K562 (cell line): ENCODE data around the gene GPATCH2. TPM values are rescaled to one million over a fixed set of nuclear protein-coding genes. Genes with fewer than 3 reads are reported as not detected.

Source experiments
- ATAC-seq: fragments of 200-7000 bp; cut with Tn5 transposase; 3 replicates; pipeline ENCODE4 v1.9.1; 2020; ENCODE audit warnings: moderate library complexity
- BruUV-seq: library from RNA; stranded (reverse); fragments of 400-500 nt; replicated peaks from 2 replicates; lab custom pipeline; 2021; lab: Mats Ljungman, UMichigan
- CTCF ChIA-PET: fragments of 300-600 bp; formaldehyde crosslinking; extraction: SDS; loops from one replicate; lab custom pipeline; 2021; ENCODE audit warnings: low intra/inter-chr PET ratio; lab: Yijun Ruan, JAX
- POLR2A ChIA-PET: fragments of 300-600, 350-650 bp; sonication (Branson Sonifier 250); formaldehyde crosslinking; extraction: SDS; loops from one replicate; lab custom pipeline; 2021; ENCODE audit warnings: antibody characterized with exemption, inconsistent platforms; lab: Yijun Ruan, JAX
- DNase-seq, 4 experiments: peaks; one replicate each; pipeline versions ENCODE4 v3.0.0 to v3.0.0-alpha.2; 2011 to 2018; ENCODE audit warnings: low spot score in 3 of 4, mixed read lengths in 3 of 4; ENCODE audit errors: extremely low read depth in 1 of 4
- FAIRE-seq: peaks from 2 replicates; lab custom pipeline; 2011; peaks lifted over from hg19 to GRCh38; lab: Jason Lieb, UNC
- H2AFZ ChIP-seq: 2 replicates; pipeline ENCODE4 v1.6.0; 2011; ENCODE audit warnings: low read depth, low read length, control low read depth, inconsistent platforms
- H3K27ac ChIP-seq: fragments of 200-600 bp; 3 replicates; pipeline ENCODE4 v1.8.0; 2011; ENCODE audit warnings: low read depth, mild to moderate bottlenecking, control low read depth, inconsistent platforms, low read length, moderate library complexity, mixed read lengths; ENCODE audit errors: extremely low read depth
- H3K27me3 ChIP-seq, 2 experiments: fragments of 300-600 bp in 1 of 2; 2 replicates in 1 of 2; 3 replicates in 1 of 2; pipeline versions ENCODE4 v1.6.0 to v1.8.0; 2011; ENCODE audit warnings: inconsistent platforms in 2 of 2, low read length in 2 of 2, mild to moderate bottlenecking in 1 of 2, mixed read lengths in 1 of 2, moderate library complexity in 1 of 2; ENCODE audit not compliant: control insufficient read depth in 2 of 2, insufficient read depth in 2 of 2
- H3K36me3 ChIP-seq: fragments of 300-600 bp; 3 replicates; pipeline ENCODE4 v1.8.0; 2011; ENCODE audit warnings: mild to moderate bottlenecking, low read length, inconsistent platforms; ENCODE audit not compliant: control insufficient read depth, insufficient read depth
- H3K4me1 ChIP-seq, 2 experiments: fragments of 200-600 bp in 1 of 2; replicated peaks in 1 of 2; 2 replicates in 1 of 2; 3 replicates in 1 of 2; pipeline versions ENCODE4 v1.5.1 to v1.8.0; 2011; ENCODE audit warnings: inconsistent platforms in 2 of 2, low read length in 2 of 2, mild to moderate bottlenecking in 1 of 2, mixed read lengths in 1 of 2, moderate library complexity in 1 of 2; ENCODE audit not compliant: control insufficient read depth in 2 of 2, insufficient read depth in 2 of 2
- H3K4me2 ChIP-seq: 2 replicates; pipeline ENCODE4 v1.6.1; 2011; ENCODE audit warnings: low read length, control low read depth, inconsistent platforms, mixed read lengths; ENCODE audit not compliant: insufficient read depth
- H3K4me3 ChIP-seq: fragments of 200-600 bp; sonication (generic), shearing (Covaris generic); 2 replicates; pipeline ENCODE4 v1.5.1; 2016; ENCODE audit warnings: control low read depth, inconsistent platforms
- H3K79me2 ChIP-seq: fragments of 200-600 bp; 3 replicates; pipeline ENCODE4 v1.8.0; 2011; ENCODE audit warnings: low read length, inconsistent platforms; ENCODE audit not compliant: control insufficient read depth, insufficient read depth
- H3K9ac ChIP-seq, 2 experiments: 2 replicates each; pipeline versions ENCODE4 v1.6.0 to v1.6.1; 2011; ENCODE audit warnings: low read depth in 2 of 2, low read length in 2 of 2, control low read depth in 1 of 2, inconsistent platforms in 1 of 2, mild to moderate bottlenecking in 1 of 2, mixed read lengths in 1 of 2; ENCODE audit not compliant: insufficient read depth in 1 of 2
- H3K9me1 ChIP-seq: one replicate; pipeline ENCODE4 v1.6.0; 2011; ENCODE audit warnings: inconsistent platforms, mild to moderate bottlenecking, low read length, moderate library complexity; ENCODE audit not compliant: control insufficient read depth, insufficient read depth
- H3K9me3 ChIP-seq: replicated peaks from 2 replicates; pipeline ENCODE4 v1.5.1; 2011; ENCODE audit warnings: low read depth, low read length, inconsistent platforms; ENCODE audit not compliant: control insufficient read depth, insufficient read depth
- H4K20me1 ChIP-seq: replicated peaks from 2 replicates; pipeline ENCODE4 v1.6.1; 2011; ENCODE audit warnings: low read length, inconsistent platforms, mixed read lengths; ENCODE audit not compliant: control insufficient read depth, insufficient read depth
- CCAR2 ChIP-seq: fragments of 200-400 bp; formaldehyde crosslinking; IDR thresholded peaks from 2 replicates; pipeline ENCODE4 v1.6.1; 2017; ENCODE audit warnings: mild to moderate bottlenecking, low read depth, low read length
- NR3C1 ChIP-seq: sonication (generic); formaldehyde crosslinking; IDR thresholded peaks from 2 replicates; pipeline ENCODE4 v1.8.1; 2022; ENCODE audit warnings: missing genetic modification reagents
- ZNF217 ChIP-seq: sonication (generic); formaldehyde crosslinking; IDR thresholded peaks from 2 replicates; pipeline ENCODE4 v1.8.0; 2022; ENCODE audit warnings: mild to moderate bottlenecking, missing genetic modification reagents
- ZNF764 ChIP-seq: fragments of 250-450 bp; sonication (Bioruptor Pico); IDR thresholded peaks from 2 replicates; pipeline ENCODE4 v1.4.0; 2020; ENCODE audit warnings: low read depth, mild to moderate bottlenecking, moderate library complexity
- WGBS: fragments of 100-300 bp; shearing (Covaris generic); methylation state at CpG from one replicate; pipeline ENCODE4 v1.1.6; 2016; ENCODE audit warnings: low coverage, mixed read lengths; ENCODE audit not compliant: insufficient coverage; ENCODE audit errors: missing lambda C conversion rate; 5-methylcytosine and 5-hydroxymethylcytosine counted together
- in situ Hi-C: fragments of 300-500 bp; cut with MboI; formaldehyde crosslinking; loops from 4 replicates; pipeline ENCODE4 v1.15.0; 2018; ENCODE audit warnings: inconsistent platforms, mixed read lengths
- intact Hi-C: fragments of 100-400 bp; cut with micrococcal nuclease; formaldehyde crosslinking; loops from 2 replicates; pipeline ENCODE4 v1.14.2; 2022
- polyA plus RNA-seq, 8 experiments: library from polyadenylated mRNA; depleted of rRNA in 4 of 8; stranded (reverse) in 5 of 8; unstranded in 3 of 8; fragments of >200 nt; fragmentation: Nextera tagmentation in 2 of 8; fragmentation: Illumina TruSeq in 1 of 8; extraction: Ambion mirVana in 2 of 8; extraction: Trizol in 1 of 8; gene quantifications; 2 replicates each; pipeline versions ENCODE4 v1.2.1 to v1.2.3, GENCODE V29; 2011 to 2014; ENCODE audit warnings: inconsistent platforms in 1 of 8, missing spikeins in 1 of 8
- total RNA-seq, 7 experiments: library from RNA; depleted of rRNA in 6 of 7; stranded (reverse); fragments of >200 nt in 6 of 7; fragmentation: Illumina TruSeq in 2 of 7; extraction: Trizol in 2 of 7; gene quantifications; 2 replicates each; pipeline versions ENCODE4 v1.2.1 to v1.2.3, GENCODE V29; 2011 to 2021; ENCODE audit warnings: low replicate concordance in 1 of 7
- TF ChIP-seq, protein P1 (sequence below): fragments of 450-650 bp; formaldehyde crosslinking; IDR thresholded peaks from 2 replicates; pipeline ENCODE4 v1.4.0; 2020; ENCODE audit warnings: mild to moderate bottlenecking, moderate library complexity
- TF ChIP-seq, protein P2 (sequence below): fragments of 450-650 bp; formaldehyde crosslinking; IDR thresholded peaks from 2 replicates; pipeline ENCODE4 v1.4.0; 2020; ENCODE audit warnings: mild to moderate bottlenecking, mixed read lengths

Gene GPATCH2
- total and polyA plus RNA-seq, 9 of the 15 experiments (the other 6 are each of a cell fraction or from before 2014, with no cell fraction given) = 0.38 to 2.0 (median 0.55) TPM

DNA sequence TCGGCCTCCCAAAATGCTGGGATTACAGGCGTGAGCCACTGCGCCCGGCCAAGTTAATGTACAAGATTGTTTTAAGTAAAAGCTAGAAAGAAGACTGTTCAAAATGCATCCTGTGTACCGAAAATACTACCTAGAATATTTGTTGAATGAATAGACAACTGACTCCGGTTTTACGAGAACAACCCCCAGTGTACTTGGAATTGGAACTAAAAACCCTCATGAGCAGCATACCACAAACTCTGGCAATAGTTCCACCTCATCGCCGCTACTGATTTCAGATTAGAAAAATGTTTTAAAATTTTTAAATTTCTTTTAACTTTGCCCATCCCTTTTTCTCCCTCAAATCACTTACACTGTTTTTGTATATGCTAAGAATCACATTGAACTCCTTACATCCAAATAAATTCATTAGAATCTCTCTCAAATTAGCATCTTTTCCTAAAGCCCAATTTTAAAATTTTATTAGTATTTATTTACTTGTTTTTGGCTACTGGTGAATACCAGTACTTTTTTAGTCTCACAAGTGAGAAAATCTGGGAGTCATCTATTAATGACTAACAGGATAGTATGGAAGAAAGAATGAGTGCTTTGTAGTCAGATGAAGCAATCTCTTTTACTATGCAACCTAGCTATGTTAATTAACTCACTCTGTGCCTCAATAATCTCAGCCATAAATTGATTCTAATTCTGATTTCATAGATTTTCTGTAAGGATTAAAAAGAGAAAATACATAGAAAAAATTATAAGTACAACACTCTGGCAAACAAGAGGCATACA is 95.1 kb downstream of the GPATCH2 start:
- Histone ChIP-seq H4K20me1 (no peaks in the 10 kb centered on the region), H3K9me1 (no peaks in the 10 kb centered on the region), H3K27me3 (no peaks in the 10 kb centered on the region), H3K79me2 (no peaks in the 10 kb centered on the region), H3K4me2 (no peak overlapping the region), H3K4me3 (no peak overlapping the region), H3K36me3 (no peaks in the 10 kb centered on the region), H2AFZ (no peak overlapping the region), H3K27ac (no peak overlapping the region), H3K4me1 (no peaks in the 10 kb centered on the region), H3K9ac (no peak overlapping the region), H3K9me3 (no peaks in the 10 kb centered on the region)
- ChIA-PET CTCF (no interaction called here), POLR2A (no interaction called here)
- FAIRE-seq (no peak), ATAC-seq (no peak), DNase-seq (no peak)
- BruUV-seq = no TSS peak
- in situ Hi-C loops = no loop called here
- intact Hi-C loops = no loop called here
- no peak for TF ChIP-seq CCAR2
- WGBS = 0% methylated on average over 9 of the region's 9 CpGs

DNA sequence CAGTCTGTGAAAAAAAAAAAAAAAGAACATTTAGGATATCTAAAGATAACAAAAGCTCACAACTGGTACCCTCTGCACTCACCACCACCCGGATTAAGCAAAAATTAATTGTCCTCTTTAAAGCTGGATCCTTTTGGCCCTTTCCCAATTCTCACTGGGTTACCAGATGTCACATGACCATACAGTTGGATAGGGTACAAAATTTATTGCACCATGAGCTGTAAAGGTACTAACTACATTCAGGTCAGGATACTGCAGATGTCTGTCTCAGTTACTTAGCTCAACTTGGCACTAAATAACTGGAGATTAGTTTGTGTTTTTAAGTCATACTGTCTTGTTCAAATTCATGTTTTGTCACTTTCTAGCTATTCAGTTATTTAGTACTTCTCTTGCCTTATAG is 96.3 kb downstream of the GPATCH2 start:
- no peak overlapping the region for H2AFZ ChIP-seq
- WGBS = 0% methylated on average over 1 of the region's 1 CpG
- H3K27ac ChIP-seq = no peak overlapping the region
- no peak overlapping the region for H3K4me2 ChIP-seq
- H4K20me1 ChIP-seq = no peaks in the 10 kb centered on the region
- no peaks in the 10 kb centered on the region for H3K27me3 ChIP-seq
- H3K9me3 ChIP-seq = no peaks in the 10 kb centered on the region
- no peaks in the 10 kb centered on the region for H3K4me1 ChIP-seq
- CTCF ChIA-PET = no interaction called here
- POLR2A ChIA-PET = no interaction called here
- in situ Hi-C loops = no loop called here
- no peaks in the 10 kb centered on the region for H3K79me2 ChIP-seq
- BruUV-seq = no TSS peak
- TF ChIP-seq ZNF217 (CRISPR knock-in tag) (no peak), NR3C1 (no peak), ZNF764 (CRISPR knock-in tag) (no peak)
- TF ChIP-seq, protein P1, sequence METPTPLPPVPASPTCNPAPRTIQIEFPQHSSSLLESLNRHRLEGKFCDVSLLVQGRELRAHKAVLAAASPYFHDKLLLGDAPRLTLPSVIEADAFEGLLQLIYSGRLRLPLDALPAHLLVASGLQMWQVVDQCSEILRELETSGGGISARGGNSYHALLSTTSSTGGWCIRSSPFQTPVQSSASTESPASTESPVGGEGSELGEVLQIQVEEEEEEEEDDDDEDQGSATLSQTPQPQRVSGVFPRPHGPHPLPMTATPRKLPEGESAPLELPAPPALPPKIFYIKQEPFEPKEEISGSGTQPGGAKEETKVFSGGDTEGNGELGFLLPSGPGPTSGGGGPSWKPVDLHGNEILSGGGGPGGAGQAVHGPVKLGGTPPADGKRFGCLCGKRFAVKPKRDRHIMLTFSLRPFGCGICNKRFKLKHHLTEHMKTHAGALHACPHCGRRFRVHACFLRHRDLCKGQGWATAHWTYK (CRISPR knock-in tag) = no peak
- TF ChIP-seq, protein P2, sequence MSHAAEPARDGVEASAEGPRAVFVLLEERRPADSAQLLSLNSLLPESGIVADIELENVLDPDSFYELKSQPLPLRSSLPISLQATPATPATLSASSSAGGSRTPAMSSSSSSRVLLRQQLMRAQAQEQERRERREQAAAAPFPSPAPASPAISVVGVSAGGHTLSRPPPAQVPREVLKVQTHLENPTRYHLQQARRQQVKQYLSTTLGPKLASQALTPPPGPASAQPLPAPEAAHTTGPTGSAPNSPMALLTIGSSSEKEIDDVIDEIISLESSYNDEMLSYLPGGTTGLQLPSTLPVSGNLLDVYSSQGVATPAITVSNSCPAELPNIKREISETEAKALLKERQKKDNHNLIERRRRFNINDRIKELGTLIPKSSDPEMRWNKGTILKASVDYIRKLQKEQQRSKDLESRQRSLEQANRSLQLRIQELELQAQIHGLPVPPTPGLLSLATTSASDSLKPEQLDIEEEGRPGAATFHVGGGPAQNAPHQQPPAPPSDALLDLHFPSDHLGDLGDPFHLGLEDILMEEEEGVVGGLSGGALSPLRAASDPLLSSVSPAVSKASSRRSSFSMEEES = peak; percentile 70
- TF ChIP-seq, all 486 proteins: peak for 1
- no peak for DNase-seq
- H3K36me3 ChIP-seq = no peaks in the 10 kb centered on the region
- intact Hi-C loops = no loop called here
- H3K9me1 ChIP-seq = no peaks in the 10 kb centered on the region
- FAIRE-seq = no peak
- no peak overlapping the region for H3K4me3 ChIP-seq
- no peak overlapping the region for H3K9ac ChIP-seq
- ATAC-seq = no peak
